Measurements from ENCODE around the gene DUSP11.

The DUSP11 gene

GRCh38 chr2:73822276-73822675 lies 42.4 kb upstream of the DUSP11 start:
- Histone ChIP-seq H3K27me3 (ENCODE audit: low read length) (no peaks in the 10 kb centered on the region), H3K9me3 (ENCODE audit: insufficient read depth, low read length) (no peaks in the 10 kb centered on the region), H3K4me2 (ENCODE audit: low read depth, low read length, poor library complexity, severe bottlenecking) (no peak overlapping the region), H3K9ac (ENCODE audit: low read length) (no peak overlapping the region), H3K27ac (ENCODE audit: low read depth, low read length) (no peak overlapping the region), H2AFZ (ENCODE audit: low read depth, low read length, severe bottlenecking) (no peak overlapping the region), H3K4me3 (ENCODE audit: insufficient read depth, low read length, poor library complexity, severe bottlenecking) (no peak overlapping the region), H3F3A (ENCODE audit: insufficient read depth) (peaks cover 1% of the 10 kb centered on the region; the same call in 1 of the 2 replicates), H4K20me1 (ENCODE audit: low read depth, low read length) (no peaks in the 10 kb centered on the region), H3K79me2 (ENCODE audit: insufficient read depth, low read length) (no peaks in the 10 kb centered on the region), H3K36me3 (ENCODE audit: low read length) (no peaks in the 10 kb centered on the region), H3K9me2 (replicated peaks; ENCODE audit: insufficient read depth, low read length) (no peaks in the 10 kb centered on the region)
- TF ChIP-seq CTCF (IDR thresholded peaks at IDR 0.05; ENCODE audit: insufficient read depth, low read length, poor library complexity, severe bottlenecking) (no peak), EZH2phosphoT487 (conservative IDR thresholded peaks at IDR 0.05; ENCODE audit: low read length) (no peak)

DNA sequence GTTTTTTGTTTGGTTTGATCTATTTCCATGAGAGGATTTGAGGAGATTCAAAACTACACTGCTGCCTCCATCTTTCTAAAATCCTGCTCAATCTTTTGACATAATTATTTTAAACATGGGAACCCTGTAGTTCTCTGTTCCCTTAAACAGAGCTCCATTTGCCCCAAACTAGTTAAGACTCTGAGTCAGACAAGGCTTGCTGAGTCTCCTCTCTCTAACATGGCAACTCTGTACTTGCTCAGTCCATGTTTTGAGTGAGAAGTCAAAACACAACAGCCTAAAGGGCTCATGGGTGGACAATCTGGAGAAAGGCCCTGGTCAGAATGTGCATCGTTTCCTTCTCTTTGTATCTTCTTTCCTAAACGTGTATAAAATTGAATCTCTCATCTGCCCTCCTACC lies 41.8 kb upstream of the DUSP11 start:
- H3K4me2 ChIP-seq (ENCODE audit: low read depth, low read length, poor library complexity, severe bottlenecking) = no peak overlapping the region

GRCh38 chr2:73821227-73821626 lies 41.3 kb upstream of the DUSP11 start:
- TF ChIP-seq CTCF (IDR thresholded peaks at IDR 0.05; ENCODE audit: insufficient read depth, low read length, poor library complexity, severe bottlenecking) (no peak), EZH2phosphoT487 (conservative IDR thresholded peaks at IDR 0.05; ENCODE audit: low read length) (no peak)
- no peak overlapping the region for H2AFZ ChIP-seq (ENCODE audit: low read depth, low read length, severe bottlenecking)
- H3K9ac ChIP-seq (ENCODE audit: low read length) = no peak overlapping the region
- no peaks in the 10 kb centered on the region for H3K79me2 ChIP-seq (ENCODE audit: insufficient read depth, low read length)
- H3F3A ChIP-seq (ENCODE audit: insufficient read depth) = no peaks in the 10 kb centered on the region
- H3K9me2 ChIP-seq (replicated peaks; ENCODE audit: insufficient read depth, low read length) = no peaks in the 10 kb centered on the region
- H3K9me3 ChIP-seq (ENCODE audit: insufficient read depth, low read length) = no peaks in the 10 kb centered on the region
- H3K27me3 ChIP-seq (ENCODE audit: low read length) = no peaks in the 10 kb centered on the region
- no peak overlapping the region for H3K4me3 ChIP-seq (ENCODE audit: insufficient read depth, low read length, poor library complexity, severe bottlenecking)
- no peaks in the 10 kb centered on the region for H4K20me1 ChIP-seq (ENCODE audit: low read depth, low read length)
- no peaks in the 10 kb centered on the region for H3K36me3 ChIP-seq (ENCODE audit: low read length)
- no peak overlapping the region for H3K27ac ChIP-seq (ENCODE audit: low read depth, low read length)
- H3K4me2 ChIP-seq (ENCODE audit: low read depth, low read length, poor library complexity, severe bottlenecking) = no peak overlapping the region

More for the DNA sequence above, 41.8 kb upstream of the DUSP11 start:
- no peaks in the 10 kb centered on the region for H4K20me1 ChIP-seq (ENCODE audit: low read depth, low read length)
- no peak overlapping the region for H3K4me3 ChIP-seq (ENCODE audit: insufficient read depth, low read length, poor library complexity, severe bottlenecking)
- H3F3A ChIP-seq (ENCODE audit: insufficient read depth) = no peaks in the 10 kb centered on the region
- H3K9me3 ChIP-seq (ENCODE audit: insufficient read depth, low read length) = no peaks in the 10 kb centered on the region
- H3K27me3 ChIP-seq (ENCODE audit: low read length) = no peaks in the 10 kb centered on the region
- no peak overlapping the region for H3K27ac ChIP-seq (ENCODE audit: low read depth, low read length)
- no peaks in the 10 kb centered on the region for H3K9me2 ChIP-seq (replicated peaks; ENCODE audit: insufficient read depth, low read length)
- no peaks in the 10 kb centered on the region for H3K36me3 ChIP-seq (ENCODE audit: low read length)
- no peak overlapping the region for H2AFZ ChIP-seq (ENCODE audit: low read depth, low read length, severe bottlenecking)
- H3K9ac ChIP-seq (ENCODE audit: low read length) = no peak overlapping the region
- no peaks in the 10 kb centered on the region for H3K79me2 ChIP-seq (ENCODE audit: insufficient read depth, low read length)
- no peak for TF ChIP-seq CTCF (IDR thresholded peaks at IDR 0.05; ENCODE audit: insufficient read depth, low read length, poor library complexity, severe bottlenecking)
- no peak for TF ChIP-seq EZH2phosphoT487 (conservative IDR thresholded peaks at IDR 0.05; ENCODE audit: low read length)
